H9 (cell line): ENCODE data around the gene SIX1. TPM values are rescaled to one million over a fixed set of nuclear protein-coding genes. Genes with fewer than 3 reads are reported as not detected.
A peak's percentile ranks its signal among the peaks of the same experiment; 100 is the strongest.

Experiments used
- DNase-seq: peaks from one replicate; pipeline ENCODE4 v3.0.0-alpha.2; 2017
- H2AFZ ChIP-seq: one replicate; pipeline ENCODE4 v1.6.1; 2013; ENCODE audit warnings: mild to moderate bottlenecking, low read length, control low read depth, moderate library complexity
- H2AK5ac ChIP-seq: 2 replicates; pipeline ENCODE4 v1.6.1; 2013; ENCODE audit warnings: low read length, control low read depth, mixed read lengths; ENCODE audit not compliant: insufficient read length
- H2BK120ac ChIP-seq: one replicate; pipeline ENCODE4 v1.6.1; 2013; ENCODE audit warnings: low read depth, mild to moderate bottlenecking, low read length, control low read depth, inconsistent platforms; ENCODE audit not compliant: poor library complexity, severe bottlenecking
- H2BK12ac ChIP-seq: 2 replicates; pipeline ENCODE4 v1.6.1; 2013; ENCODE audit warnings: low read length, control low read depth, mixed read lengths, low read depth; ENCODE audit not compliant: insufficient read length
- H2BK15ac ChIP-seq: 2 replicates; pipeline ENCODE4 v1.6.1; 2013; ENCODE audit warnings: low read depth, low read length, control low read depth
- H2BK20ac ChIP-seq: one replicate; pipeline ENCODE4 v1.6.1; 2013; ENCODE audit warnings: low read depth, mild to moderate bottlenecking, low read length, control low read depth, inconsistent platforms; ENCODE audit not compliant: poor library complexity, severe bottlenecking
- H2BK5ac ChIP-seq: 2 replicates; pipeline ENCODE4 v1.6.1; 2013; ENCODE audit warnings: low read length, control low read depth, mixed read lengths; ENCODE audit not compliant: insufficient read length
- H3K14ac ChIP-seq: 2 replicates; pipeline ENCODE4 v1.6.1; 2013; ENCODE audit warnings: low read length, control low read depth; ENCODE audit not compliant: insufficient read depth
- H3K18ac ChIP-seq: 2 replicates; pipeline ENCODE4 v1.6.1; 2013; ENCODE audit warnings: low read depth, mild to moderate bottlenecking, mixed read lengths, low read length, control low read depth; ENCODE audit not compliant: insufficient read length
- H3K23ac ChIP-seq: 2 replicates; pipeline ENCODE4 v1.6.1; 2013; ENCODE audit warnings: low read length, control low read depth, mixed read lengths, low read depth; ENCODE audit not compliant: insufficient read length
- H3K23me2 ChIP-seq: 2 replicates; pipeline ENCODE4 v1.6.1; 2013; ENCODE audit warnings: low read depth, mild to moderate bottlenecking, mixed read lengths, low read length, control low read depth; ENCODE audit not compliant: insufficient read length, poor library complexity, severe bottlenecking
- H3K27ac ChIP-seq: 2 replicates; pipeline ENCODE4 v1.5.1; 2013; ENCODE audit warnings: low read length, control low read depth, mixed read lengths, low read depth; ENCODE audit not compliant: insufficient read length
- H3K27me3 ChIP-seq: 2 replicates; pipeline ENCODE4 v1.6.1; 2013; ENCODE audit warnings: low read length, control low read depth, inconsistent platforms; ENCODE audit not compliant: insufficient read depth
- H3K4ac ChIP-seq: 2 replicates; pipeline ENCODE4 v1.6.1; 2013; ENCODE audit warnings: low read depth, mild to moderate bottlenecking, control low read depth, inconsistent platforms, low read length, moderate library complexity
- H3K4me1 ChIP-seq: 2 replicates; pipeline ENCODE4 v1.6.1; 2013; ENCODE audit warnings: low read length, control low read depth, inconsistent platforms; ENCODE audit not compliant: insufficient read depth
- H3K4me2 ChIP-seq: 2 replicates; pipeline ENCODE4 v1.6.1; 2013; ENCODE audit warnings: low read length, control low read depth, mixed read lengths; ENCODE audit not compliant: insufficient read length, insufficient read depth
- H3K56ac ChIP-seq: 2 replicates; pipeline ENCODE4 v1.6.1; 2013; ENCODE audit warnings: low read depth, mild to moderate bottlenecking, mixed read lengths, low read length, control low read depth; ENCODE audit not compliant: insufficient read length
- H3K79me1 ChIP-seq: 2 replicates; pipeline ENCODE4 v1.6.1; 2013; ENCODE audit warnings: low read depth, mild to moderate bottlenecking, moderate library complexity, low read length, control low read depth, inconsistent platforms; ENCODE audit not compliant: insufficient read depth, poor library complexity, severe bottlenecking
- H3K79me2 ChIP-seq: 2 replicates; pipeline ENCODE4 v1.6.1; 2013; ENCODE audit warnings: low read length, control low read depth, inconsistent platforms; ENCODE audit not compliant: insufficient read depth
- H3K9ac ChIP-seq: 2 replicates; pipeline ENCODE4 v1.6.1; 2013; ENCODE audit warnings: low read length, control low read depth, mixed read lengths; ENCODE audit not compliant: insufficient read length; ENCODE audit errors: extremely low read depth
- H3K9me3 ChIP-seq: one replicate; pipeline ENCODE4 v1.6.1; 2013; ENCODE audit warnings: low read depth, low read length, inconsistent platforms; ENCODE audit not compliant: control insufficient read depth
- H3T11ph ChIP-seq: one replicate; pipeline ENCODE4 v1.6.1; 2013; ENCODE audit warnings: mild to moderate bottlenecking, low read length, control low read depth, inconsistent platforms
- H4K20me1 ChIP-seq: one replicate; pipeline ENCODE4 v1.6.1; 2013; ENCODE audit not compliant: control insufficient read depth, insufficient read length, insufficient read depth
- H4K5ac ChIP-seq: 2 replicates; pipeline ENCODE4 v1.6.1; 2013; ENCODE audit warnings: low read depth, mild to moderate bottlenecking, mixed read lengths, low read length, control low read depth; ENCODE audit not compliant: insufficient read length
- H4K8ac ChIP-seq: replicated peaks from 2 replicates; pipeline ENCODE4 v1.6.1; 2013; ENCODE audit warnings: low read length, control low read depth, mixed read lengths, low read depth; ENCODE audit not compliant: insufficient read length
- H4K91ac ChIP-seq: 2 replicates; pipeline ENCODE4 v1.6.1; 2013; ENCODE audit warnings: low read depth, mild to moderate bottlenecking, moderate library complexity, mixed read lengths, low read length, control low read depth; ENCODE audit not compliant: insufficient read length
- H3K27ac Mint-ChIP-seq, 3 experiments: 2 replicates in 2 of 3; 3 replicates in 1 of 3; pipeline ENCODE4 v1.8.0; 2020 to 2021; ENCODE audit warnings: mixed read lengths in 3 of 3, mild to moderate bottlenecking in 1 of 3, moderate library complexity in 1 of 3
- H3K27me3 Mint-ChIP-seq: 2 replicates; pipeline ENCODE4 v1.8.0; 2021; ENCODE audit warnings: low read depth, mild to moderate bottlenecking, moderate library complexity, mixed read lengths
- H3K36me3 Mint-ChIP-seq, 3 experiments: 2 replicates in 2 of 3; 3 replicates in 1 of 3; pipeline ENCODE4 v1.8.0; 2020 to 2021; ENCODE audit warnings: low read depth in 3 of 3, mixed read lengths in 3 of 3; ENCODE audit not compliant: insufficient read depth in 1 of 3
- H3K4me1 Mint-ChIP-seq, 2 experiments: 2 replicates each; pipeline ENCODE4 v1.8.0; 2020; ENCODE audit warnings: mixed read lengths in 2 of 2
- H3K4me3 Mint-ChIP-seq, 2 experiments: 2 replicates in 1 of 2; 3 replicates in 1 of 2; pipeline ENCODE4 v1.8.0; 2020 to 2021; ENCODE audit warnings: mild to moderate bottlenecking in 2 of 2, mixed read lengths in 2 of 2, moderate library complexity in 1 of 2
- H3K9me3 Mint-ChIP-seq, 2 experiments: 2 replicates in 1 of 2; 3 replicates in 1 of 2; pipeline ENCODE4 v1.8.0; 2020; ENCODE audit warnings: mild to moderate bottlenecking in 2 of 2, mixed read lengths in 2 of 2, moderate library complexity in 1 of 2
- CTCF ChIP-seq: fragments of 200-600 bp; sonication (generic); conservative IDR thresholded peaks from 3 replicates; pipeline ENCODE4 v1.8.0; 2021; ENCODE audit warnings: antibody characterized with exemption, mild to moderate bottlenecking
- WGBS: extraction: QIAGEN DNeasy Blood & Tissue Kit; methylation state at CpG from one replicate; pipeline ENCODE4 v1.1.7; 2013; ENCODE audit warnings: missing lambda C conversion rate, low lambda C conversion rate, mixed read lengths; ENCODE audit not compliant: insufficient read length; ENCODE audit errors: extremely low coverage; 5-methylcytosine and 5-hydroxymethylcytosine counted together
- total RNA-seq: library from RNA; stranded (reverse); gene quantifications from 2 replicates; pipeline ENCODE4 v1.2.1, GENCODE V29; 2021

The SIX1 gene
- total RNA-seq, 1 experiment from 2014 or later, result 0.17 TPM

- Histone ChIP-seq H3K4me2 (no peak overlapping the region), H3K4me1 (no peaks in the 10 kb centered on the region), H2AFZ (no peak overlapping the region), H3K27ac (no peak overlapping the region), H4K91ac (no peak overlapping the region), H2BK12ac (no peak overlapping the region), H4K20me1 (peaks cover 2% of the 10 kb centered on the region), H3K23me2 (peaks cover 27% of the 10 kb centered on the region), H4K5ac (no peak overlapping the region), H3T11ph (no peak overlapping the region), H3K56ac (no peak overlapping the region), H3K79me1 (no peaks in the 10 kb centered on the region), H3K9me3 (no peaks in the 10 kb centered on the region), H3K23ac (no peak overlapping the region), H3K14ac (no peak overlapping the region), H3K79me2 (no peaks in the 10 kb centered on the region), H3K18ac (no peak overlapping the region), H3K4ac (no peak overlapping the region), H3K9ac (no peak overlapping the region), H3K27me3 (peaks cover 90% of the 10 kb centered on the region), H2BK20ac (no peak overlapping the region), H4K8ac (no peak overlapping the region), H2BK15ac (no peak overlapping the region), H2BK120ac (no peak overlapping the region), H2AK5ac (no peak overlapping the region), H2BK5ac (no peak overlapping the region)
- Mint-ChIP-seq H3K36me3 (no peaks in the 10 kb centered on the region), H3K4me1 (peaks cover 49 to 82% of the 10 kb centered on the region in 2 experiments), H3K4me3 (peak overlapping the region in 1 of 2 experiments; percentile 68; a peak in 1 of 5 replicates), H3K27me3 (peaks cover 100% of the 10 kb centered on the region), H3K27ac (no peak overlapping the region), H3K9me3 (no peaks in the 10 kb centered on the region; a peak in 3 of 5 replicates)
- no peak for DNase-seq
- no CpG with 5 or more reads among the region's 5 CpGs for WGBS
- TF ChIP-seq CTCF, result no peak
Measured at GRCh38 chr14:60651086-60651795, 2.0 kb upstream of the SIX1 start.
